ENCODE measurements around the gene COL11A2. TPM values are rescaled to one million over a fixed set of nuclear protein-coding genes. Genes with fewer than 3 reads are reported as not detected.
A peak's percentile ranks its signal among the peaks of the same experiment; 100 is the strongest.

The COL11A2 gene
- total RNA-seq, 6 experiments from 2014 or later: 0.15 to 0.69 (median 0.38) TPM

DNA sequence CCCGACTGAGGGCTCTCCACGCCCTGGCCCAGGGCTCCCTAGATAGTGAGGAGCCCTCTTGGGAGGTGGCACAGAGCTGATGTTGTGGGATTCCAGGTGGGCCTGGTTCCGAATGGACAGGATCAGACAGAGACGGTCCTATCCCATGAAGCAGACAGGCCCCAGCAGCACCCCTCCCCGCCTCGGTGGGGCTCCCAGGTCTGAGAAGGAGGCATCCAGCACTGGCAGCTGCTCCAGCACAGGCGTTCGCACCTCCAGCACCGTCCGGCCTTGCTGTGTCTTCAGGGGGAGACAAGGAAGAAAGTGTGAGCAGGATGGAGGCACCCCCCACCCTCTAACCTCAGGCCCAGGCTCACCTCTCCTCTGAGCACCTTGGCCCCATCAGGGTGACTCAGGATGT, 28.7 kb downstream of the COL11A2 start:
- Mint-ChIP-seq H3K36me3 (ENCODE audit: low read depth) (no peaks in the 10 kb centered on the region), H3K27ac (no peak overlapping the region), H3K9me3 (no peaks in the 10 kb centered on the region), H3K4me3 (no peak overlapping the region), H3K27me3 (ENCODE audit: insufficient read depth) (peaks cover 26% of the 10 kb centered on the region), H3K4me1 (ENCODE audit: low read depth) (peaks cover 21% of the 10 kb centered on the region)
- TF ChIP-seq, protein P1, sequence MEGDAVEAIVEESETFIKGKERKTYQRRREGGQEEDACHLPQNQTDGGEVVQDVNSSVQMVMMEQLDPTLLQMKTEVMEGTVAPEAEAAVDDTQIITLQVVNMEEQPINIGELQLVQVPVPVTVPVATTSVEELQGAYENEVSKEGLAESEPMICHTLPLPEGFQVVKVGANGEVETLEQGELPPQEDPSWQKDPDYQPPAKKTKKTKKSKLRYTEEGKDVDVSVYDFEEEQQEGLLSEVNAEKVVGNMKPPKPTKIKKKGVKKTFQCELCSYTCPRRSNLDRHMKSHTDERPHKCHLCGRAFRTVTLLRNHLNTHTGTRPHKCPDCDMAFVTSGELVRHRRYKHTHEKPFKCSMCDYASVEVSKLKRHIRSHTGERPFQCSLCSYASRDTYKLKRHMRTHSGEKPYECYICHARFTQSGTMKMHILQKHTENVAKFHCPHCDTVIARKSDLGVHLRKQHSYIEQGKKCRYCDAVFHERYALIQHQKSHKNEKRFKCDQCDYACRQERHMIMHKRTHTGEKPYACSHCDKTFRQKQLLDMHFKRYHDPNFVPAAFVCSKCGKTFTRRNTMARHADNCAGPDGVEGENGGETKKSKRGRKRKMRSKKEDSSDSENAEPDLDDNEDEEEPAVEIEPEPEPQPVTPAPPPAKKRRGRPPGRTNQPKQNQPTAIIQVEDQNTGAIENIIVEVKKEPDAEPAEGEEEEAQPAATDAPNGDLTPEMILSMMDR (IDR thresholded peaks at IDR 0.05): no peak
- DNase-seq: no peak

DNA sequence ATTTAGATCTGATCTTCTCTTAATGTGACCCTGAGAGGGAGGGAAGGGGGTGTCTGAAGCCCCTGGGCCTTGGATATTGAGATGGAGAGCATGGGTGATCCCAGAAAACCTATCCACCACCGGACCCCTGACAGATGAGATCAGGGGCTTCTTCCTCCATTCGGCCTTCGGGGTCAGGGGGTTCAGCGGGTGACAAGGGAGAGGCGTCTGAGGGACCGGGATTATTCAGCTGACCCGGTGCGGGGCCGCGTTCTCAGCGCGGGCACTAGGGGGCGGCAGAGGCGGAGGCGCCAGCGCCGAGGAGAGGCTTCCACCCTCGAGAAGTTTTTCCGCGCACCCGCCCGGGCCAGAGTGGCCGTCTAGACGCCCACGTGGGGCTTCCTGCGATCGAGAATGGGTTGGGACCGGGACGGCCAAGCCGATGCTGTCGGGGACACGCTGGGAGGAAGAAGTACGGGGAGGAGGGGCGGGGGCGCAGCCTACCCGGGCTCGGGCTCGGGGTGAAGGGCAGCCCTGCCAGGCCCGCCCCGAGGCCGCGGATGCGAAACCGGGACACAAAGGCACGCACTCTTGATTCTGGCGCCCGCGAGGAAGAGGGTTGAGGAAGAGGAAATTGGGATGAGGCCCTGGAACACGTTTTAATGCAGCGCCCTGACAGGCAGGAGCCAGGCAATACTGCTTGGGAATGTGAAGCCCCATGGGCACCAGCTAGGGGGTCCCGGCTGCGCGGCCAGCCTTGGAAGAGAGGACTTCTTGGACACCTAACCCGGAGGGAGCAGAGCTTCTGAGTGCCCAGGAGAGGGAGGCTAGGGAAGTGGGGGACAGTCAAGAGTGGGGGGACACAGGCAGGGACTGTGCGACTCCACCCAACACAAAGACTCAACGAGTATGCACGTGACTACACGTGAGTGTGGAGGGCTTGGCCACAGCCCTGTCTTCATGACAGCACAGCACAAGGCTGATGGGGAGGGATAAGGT, 30.6 kb downstream of the COL11A2 start:
- Mint-ChIP-seq H3K27me3 (ENCODE audit: insufficient read depth) (peaks cover 31% of the 10 kb centered on the region), H3K27ac (peak overlapping the region; percentile 64), H3K4me1 (ENCODE audit: low read depth) (peaks cover 21% of the 10 kb centered on the region), H3K4me3 (peak overlapping the region; percentile 83), H3K36me3 (ENCODE audit: low read depth) (no peaks in the 10 kb centered on the region), H3K9me3 (no peaks in the 10 kb centered on the region)
- TF ChIP-seq, protein P1 (IDR thresholded peaks at IDR 0.05): peak; percentile 94
- DNase-seq: peak; percentile 53

DNA sequence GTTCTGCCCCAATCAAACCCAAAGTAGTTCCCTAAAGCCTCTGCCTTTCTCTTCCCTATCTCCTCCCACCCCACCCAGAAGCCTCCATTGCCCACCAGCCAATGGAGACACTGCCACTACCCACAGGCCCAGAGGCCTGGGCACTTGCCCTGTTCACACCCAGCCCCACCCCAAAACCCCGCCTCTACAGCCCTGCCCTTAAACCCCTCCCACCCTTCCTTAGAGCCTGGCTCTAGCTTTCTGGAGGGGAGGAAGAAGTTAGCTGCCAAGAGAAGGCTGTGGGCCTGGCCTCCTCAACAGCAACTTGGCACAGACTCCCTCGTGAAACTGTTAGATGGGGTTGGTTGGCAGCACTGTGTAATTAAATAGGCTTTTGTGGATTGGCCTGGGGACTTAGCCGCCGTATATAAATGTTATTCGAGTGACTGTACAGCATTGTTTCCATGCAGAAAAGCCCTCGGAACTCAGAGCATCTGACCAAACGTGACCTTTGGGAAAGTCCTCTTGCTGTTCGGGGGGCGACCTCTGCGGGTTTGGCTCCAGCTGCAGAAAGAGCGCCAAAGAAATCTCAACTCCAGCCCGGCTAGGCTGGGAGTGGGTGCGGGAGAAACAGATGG, 31.4 kb downstream of the COL11A2 start:
- TF ChIP-seq, protein P1 (IDR thresholded peaks at IDR 0.05): no peak
- DNase-seq: peak; percentile 92
- H3K4me3 Mint-ChIP-seq: peak overlapping the region; percentile 83
- no peaks in the 10 kb centered on the region for H3K9me3 Mint-ChIP-seq
- peaks cover 21% of the 10 kb centered on the region for H3K4me1 Mint-ChIP-seq (ENCODE audit: low read depth)
- peak overlapping the region; percentile 64 for H3K27ac Mint-ChIP-seq
- H3K27me3 Mint-ChIP-seq (ENCODE audit: insufficient read depth): peaks cover 25% of the 10 kb centered on the region
- no peaks in the 10 kb centered on the region for H3K36me3 Mint-ChIP-seq (ENCODE audit: low read depth)

DNA sequence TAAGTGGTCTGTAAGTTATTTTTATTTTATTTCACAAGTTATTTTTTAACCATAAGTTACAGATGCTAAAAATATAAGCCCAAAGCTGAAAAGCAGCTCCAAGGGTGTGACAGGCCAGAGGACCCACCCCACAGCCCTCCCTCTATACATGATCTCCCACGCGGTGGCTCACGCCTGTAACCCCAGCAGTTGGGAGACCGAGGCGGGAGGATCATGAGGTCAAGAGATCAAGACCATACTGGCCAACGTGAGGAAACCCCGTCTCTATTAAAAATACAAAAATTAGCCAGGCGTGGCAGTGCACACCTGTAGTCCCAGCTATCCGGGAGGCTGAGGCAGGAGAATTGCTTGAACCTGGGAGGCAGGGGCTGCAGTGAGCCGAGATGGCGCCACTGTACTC, 32.2 kb downstream of the COL11A2 start:
- H3K36me3 Mint-ChIP-seq (ENCODE audit: low read depth): no peaks in the 10 kb centered on the region
- peaks cover 21% of the 10 kb centered on the region for H3K4me1 Mint-ChIP-seq (ENCODE audit: low read depth)
- H3K4me3 Mint-ChIP-seq: no peak overlapping the region
- TF ChIP-seq, protein P1 (IDR thresholded peaks at IDR 0.05): no peak
- H3K27ac Mint-ChIP-seq: no peak overlapping the region
- no peaks in the 10 kb centered on the region for H3K9me3 Mint-ChIP-seq
- peaks cover 27% of the 10 kb centered on the region for H3K27me3 Mint-ChIP-seq (ENCODE audit: insufficient read depth)
- no peak for DNase-seq

DNA sequence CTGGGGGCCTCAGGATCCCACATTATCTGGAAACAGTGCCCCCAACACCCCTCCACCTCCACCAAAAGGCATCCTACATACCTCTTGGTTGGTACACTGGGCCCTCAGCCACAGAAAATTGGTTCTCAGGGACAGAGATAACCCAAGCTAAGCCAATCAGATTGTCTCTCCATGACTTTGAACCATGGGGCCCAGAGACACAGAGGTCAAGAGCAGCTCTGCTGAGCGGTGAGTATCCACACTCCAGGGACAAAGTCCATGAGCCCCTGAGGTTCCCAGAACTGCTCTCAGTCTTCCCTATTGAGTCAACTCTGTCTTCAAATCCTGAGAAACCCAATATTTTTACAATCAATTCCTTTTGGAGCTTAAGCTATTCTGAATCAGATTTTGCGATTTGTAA, 35.3 kb downstream of the COL11A2 start:
- DNase-seq: no peak
- Mint-ChIP-seq H3K4me3 (no peak overlapping the region), H3K4me1 (ENCODE audit: low read depth) (peaks cover 18% of the 10 kb centered on the region), H3K27ac (no peak overlapping the region), H3K27me3 (ENCODE audit: insufficient read depth) (peaks cover 33% of the 10 kb centered on the region), H3K9me3 (peaks cover 12% of the 10 kb centered on the region), H3K36me3 (ENCODE audit: low read depth) (peaks cover 7% of the 10 kb centered on the region)
- TF ChIP-seq, protein P1 (IDR thresholded peaks at IDR 0.05): no peak
